ENCODE results near the gene COL3A1.

The COL3A1 gene

GRCh38 chr2:189014449-189015138, 40.4 kb downstream of the COL3A1 start:
- no peak for DNase-seq (ENCODE audit: low spot score)
- no peak for TF ChIP-seq CTCF (IDR thresholded peaks at IDR 0.05)
- Histone ChIP-seq H3K27ac (peak overlapping the region; percentile 55 to 65), H3K4me3 (no peak overlapping the region)

GRCh38 chr2:189015359-189015758, 41.2 kb downstream of the COL3A1 start:
- no peak for DNase-seq (ENCODE audit: low spot score)
- no peak for TF ChIP-seq CTCF (IDR thresholded peaks at IDR 0.05)
- no peak overlapping the region for H3K4me3 ChIP-seq
- H3K27ac ChIP-seq = peak overlapping the region in 1 of 2 donors; percentile 1

DNA sequence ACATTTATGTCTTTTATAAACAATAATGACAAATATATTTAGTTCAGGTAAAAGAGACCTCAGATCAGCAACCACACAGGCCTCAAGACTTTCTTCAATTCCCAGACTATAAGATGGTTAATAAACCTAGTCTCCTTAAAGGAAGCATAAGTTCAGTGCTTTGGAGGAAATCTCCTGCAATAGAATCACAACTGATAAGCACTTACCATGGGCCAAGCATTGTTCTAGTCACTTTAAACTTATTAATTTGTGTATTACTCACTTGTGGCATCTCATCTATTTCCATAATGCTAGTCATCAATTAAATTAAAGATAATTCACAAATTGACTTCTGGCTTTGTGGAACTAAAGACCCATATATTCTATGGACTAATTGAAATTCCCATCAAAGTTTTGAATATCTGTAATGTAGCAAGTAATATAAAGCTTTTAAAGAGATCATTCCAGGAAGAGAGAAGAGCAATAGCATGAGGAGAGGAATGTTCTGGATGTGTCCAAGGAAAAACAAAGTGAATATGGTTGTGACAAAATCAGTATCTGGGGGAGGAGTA, 42.2 kb downstream of the COL3A1 start:
- Histone ChIP-seq H3K27ac (peak overlapping the region in 1 of 2 donors; percentile 17), H3K4me3 (no peak overlapping the region)
- no peak for TF ChIP-seq CTCF (IDR thresholded peaks at IDR 0.05)
- no peak for DNase-seq (ENCODE audit: low spot score)

GRCh38 chr2:189018631-189019030, 44.5 kb downstream of the COL3A1 start:
- Histone ChIP-seq H3K27ac (no peak overlapping the region), H3K4me3 (no peak overlapping the region)
- DNase-seq (ENCODE audit: low spot score) = no peak
- no peak for TF ChIP-seq CTCF (IDR thresholded peaks at IDR 0.05)

- TF ChIP-seq CTCF (IDR thresholded peaks at IDR 0.05) = no peak
- Histone ChIP-seq H3K4me3 (no peak overlapping the region), H3K27ac (no peak overlapping the region)
- no peak for DNase-seq (ENCODE audit: low spot score)
Measured at GRCh38 chr2:189020179-189020578, 46.0 kb downstream of the COL3A1 start.

DNA sequence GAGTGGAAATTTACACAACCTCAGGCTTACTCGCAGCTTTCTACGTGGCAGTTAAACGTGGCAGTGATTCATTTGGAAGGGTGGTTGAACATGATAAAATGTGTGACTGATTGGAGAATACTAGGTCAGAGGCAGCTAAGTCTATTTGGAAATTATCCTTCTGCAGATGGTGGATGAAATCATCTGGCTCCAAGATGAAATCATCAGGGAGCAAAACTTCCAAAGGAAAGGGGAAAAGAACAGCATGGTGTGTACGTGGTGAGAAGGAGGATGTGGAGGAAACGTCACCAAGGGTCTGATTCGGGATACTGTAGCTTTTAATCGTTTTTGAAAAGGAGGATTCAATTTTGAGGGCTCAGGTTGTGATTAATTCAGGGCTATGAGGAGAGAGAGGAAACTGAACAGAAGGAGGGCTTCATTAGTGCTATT, 47.9 kb downstream of the COL3A1 start:
- no peak overlapping the region for H3K4me3 ChIP-seq
- no peak for DNase-seq (ENCODE audit: low spot score)
- no peak for TF ChIP-seq CTCF (IDR thresholded peaks at IDR 0.05)
- H3K27ac ChIP-seq = peak overlapping the region; percentile 36 to 70

- no peak overlapping the region for H3K4me3 ChIP-seq
- DNase-seq (ENCODE audit: low spot score) = no peak
- no peak for TF ChIP-seq CTCF (IDR thresholded peaks at IDR 0.05)
- H3K27ac ChIP-seq = peak overlapping the region; percentile 7 to 70
Measured at GRCh38 chr2:189022492-189022891, 48.3 kb downstream of the COL3A1 start.
